ENCODE results near the gene CYBA.

- TF ChIP-seq CTCF (conservative IDR thresholded peaks at IDR 0.05; ENCODE audit: low read length) = no peak
- no peak for TF ChIP-seq EZH2phosphoT487 (IDR thresholded peaks at IDR 0.05; ENCODE audit: borderline replicate concordance, low read depth, low read length)
Measured at GRCh38 chr16:88700322-88700635, 49.4 kb upstream of the CYBA start.
